ENCODE data around the gene TMEM151A. TPM values are rescaled to one million over a fixed set of nuclear protein-coding genes. Genes with fewer than 3 reads are reported as not detected.

Gene TMEM151A
- total and polyA plus RNA-seq, 2 experiments from 2014 or later = 1.0 to 4.4 TPM

GRCh38 chr11:66262191-66262590, 29.5 kb upstream of the TMEM151A start:
- TF ChIP-seq ZNF462 (CRISPR knock-in tag; IDR thresholded peaks at IDR 0.05) (no peak), REST (IDR thresholded peaks at IDR 0.05; ENCODE audit: unreplicated experiment) (no peak), ZNF114 (CRISPR knock-in tag; IDR thresholded peaks at IDR 0.05) (no peak), CTCF (conservative IDR thresholded peaks at IDR 0.05; ENCODE audit: low read depth in 2 of 2) (no peak), POLR2AphosphoS5 (IDR thresholded peaks at IDR 0.05; ENCODE audit: low read depth) (no peak), EZH2phosphoT487 (IDR thresholded peaks at IDR 0.05; ENCODE audit: unreplicated experiment) (no peak), STAT1 (IDR thresholded peaks at IDR 0.05; ENCODE audit: unreplicated experiment) (no peak), ETS1 (IDR thresholded peaks at IDR 0.05) (no peak), CREB1 (CRISPR knock-in tag; IDR thresholded peaks at IDR 0.05; ENCODE audit: low read depth) (no peak), JUNB (IDR thresholded peaks at IDR 0.05; ENCODE audit: unreplicated experiment) (no peak), ZNF331 (CRISPR knock-in tag; IDR thresholded peaks at IDR 0.05; ENCODE audit: low read depth) (no peak), EZH2 (IDR thresholded peaks at IDR 0.05; ENCODE audit: low read depth, unreplicated experiment) (no peak), NANOG (IDR thresholded peaks at IDR 0.05; ENCODE audit: borderline replicate concordance) (no peak)
- H3K4me3 Mint-ChIP-seq = no peak overlapping the region
- no peaks in the 10 kb centered on the region for H3K27me3 ChIP-seq (ENCODE audit: insufficient read depth)
- peaks cover 15% of the 10 kb centered on the region for H3F3A ChIP-seq (replicated peaks; ENCODE audit: low read depth)
- peaks cover 11% of the 10 kb centered on the region; the same call in 1 of the 2 replicates for H3K79me2 ChIP-seq (replicated peaks; ENCODE audit: insufficient read depth)
- peaks cover 9% of the 10 kb centered on the region for H3K4me1 ChIP-seq (ENCODE audit: insufficient read depth)
- no peak for ATAC-seq
- no peak overlapping the region for H2AFZ ChIP-seq
- 0 out of 2 replicates have a peak, but pooled peaks cover 9% of the 10 kb centered on the region for H3K36me3 ChIP-seq (ENCODE audit: insufficient read depth)
- no peak overlapping the region for H3K27ac Mint-ChIP-seq
- peaks cover 12% of the 10 kb centered on the region for H3K27me3 Mint-ChIP-seq (ENCODE audit: insufficient read depth, low read depth, poor library complexity)
- H3K36me3 Mint-ChIP-seq (ENCODE audit: low read depth) = peaks cover 43% of the 10 kb centered on the region
- H3K4me3 ChIP-seq = no peak overlapping the region
- H3K4me2 ChIP-seq = no peak overlapping the region
- peaks cover 14% of the 10 kb centered on the region for H3K4me1 Mint-ChIP-seq
- DNase-seq (ENCODE audit: low spot score) = no peak
- no peaks in the 10 kb centered on the region for H3K9me3 Mint-ChIP-seq
- H3K27ac ChIP-seq (ENCODE audit: low read depth) = no peak overlapping the region
- no peaks in the 10 kb centered on the region for H3K9me2 ChIP-seq (ENCODE audit: insufficient read depth)
- H4K20me1 ChIP-seq (replicated peaks; ENCODE audit: insufficient read depth) = peaks cover 8% of the 10 kb centered on the region; the same call in 1 of the 2 replicates
